HG03064 (cell line): Measurements from ENCODE around the gene LZTR1.
A peak's percentile ranks its signal among the peaks of the same experiment; 100 is the strongest.
"Not testable (repeated sequence)": the region's sequence is repeated elsewhere in the genome, so short reads cannot be mapped to it uniquely, and the experiment has no call there.

Experiments used
- ATAC-seq: cut with Tn5 transposase; IDR thresholded peaks from one replicate; pipeline ENCODE4 v1.9.1; 2021; ENCODE audit warnings: low read depth; ENCODE audit not compliant: unreplicated experiment

The LZTR1 gene

GRCh38 chr22:20981787-20982562 is at the start of gene LZTR1:
Gene LZTR1, plus strand, starts transcription at chr22:20982297. Its CDS starts 75 bp downstream, at chr22:20982372.
- ATAC-seq = peak; percentile 63

DNA sequence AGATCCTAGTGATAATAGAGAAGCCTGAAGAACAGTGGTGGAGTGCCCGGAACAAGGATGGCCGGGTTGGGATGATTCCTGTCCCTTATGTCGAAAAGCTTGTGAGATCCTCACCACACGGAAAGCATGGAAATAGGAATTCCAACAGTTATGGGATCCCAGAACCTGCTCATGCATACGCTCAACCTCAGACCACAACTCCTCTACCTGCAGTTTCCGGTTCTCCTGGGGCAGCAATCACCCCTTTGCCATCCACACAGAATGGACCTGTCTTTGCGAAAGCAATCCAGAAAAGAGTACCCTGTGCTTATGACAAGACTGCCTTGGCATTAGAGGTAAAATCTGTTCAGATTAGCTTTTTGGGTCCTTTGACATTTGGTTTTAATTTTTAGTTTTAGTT is 48.2 kb upstream of the LZTR1 start:
- ATAC-seq = no peak

DNA sequence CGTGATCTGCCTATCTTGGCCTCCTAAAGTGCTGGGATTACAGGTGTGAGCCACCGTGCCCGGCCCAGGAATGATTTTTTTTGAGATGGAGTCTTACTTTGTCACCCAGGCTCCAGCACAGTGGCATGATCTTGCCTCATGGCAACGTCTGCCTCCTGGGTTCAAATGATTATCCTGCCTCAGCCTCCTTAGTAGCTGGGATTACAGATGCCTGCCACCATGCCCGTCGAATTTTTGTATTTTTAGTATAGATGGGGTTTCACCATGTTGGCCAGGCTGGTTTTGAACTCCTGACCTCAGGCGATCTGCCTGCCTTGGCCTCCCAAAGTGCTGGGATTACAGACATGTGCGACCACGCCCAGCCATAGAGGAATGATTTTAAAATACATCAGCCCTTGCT is 47.0 kb upstream of the LZTR1 start:
- ATAC-seq = not testable (repeated sequence)

GRCh38 chr22:20935780-20936539 is 46.1 kb upstream of the LZTR1 start:
- ATAC-seq = not testable (repeated sequence)

- ATAC-seq = no peak
Observed at GRCh38 chr22:20937031-20937793, 44.9 kb upstream of the LZTR1 start.

DNA sequence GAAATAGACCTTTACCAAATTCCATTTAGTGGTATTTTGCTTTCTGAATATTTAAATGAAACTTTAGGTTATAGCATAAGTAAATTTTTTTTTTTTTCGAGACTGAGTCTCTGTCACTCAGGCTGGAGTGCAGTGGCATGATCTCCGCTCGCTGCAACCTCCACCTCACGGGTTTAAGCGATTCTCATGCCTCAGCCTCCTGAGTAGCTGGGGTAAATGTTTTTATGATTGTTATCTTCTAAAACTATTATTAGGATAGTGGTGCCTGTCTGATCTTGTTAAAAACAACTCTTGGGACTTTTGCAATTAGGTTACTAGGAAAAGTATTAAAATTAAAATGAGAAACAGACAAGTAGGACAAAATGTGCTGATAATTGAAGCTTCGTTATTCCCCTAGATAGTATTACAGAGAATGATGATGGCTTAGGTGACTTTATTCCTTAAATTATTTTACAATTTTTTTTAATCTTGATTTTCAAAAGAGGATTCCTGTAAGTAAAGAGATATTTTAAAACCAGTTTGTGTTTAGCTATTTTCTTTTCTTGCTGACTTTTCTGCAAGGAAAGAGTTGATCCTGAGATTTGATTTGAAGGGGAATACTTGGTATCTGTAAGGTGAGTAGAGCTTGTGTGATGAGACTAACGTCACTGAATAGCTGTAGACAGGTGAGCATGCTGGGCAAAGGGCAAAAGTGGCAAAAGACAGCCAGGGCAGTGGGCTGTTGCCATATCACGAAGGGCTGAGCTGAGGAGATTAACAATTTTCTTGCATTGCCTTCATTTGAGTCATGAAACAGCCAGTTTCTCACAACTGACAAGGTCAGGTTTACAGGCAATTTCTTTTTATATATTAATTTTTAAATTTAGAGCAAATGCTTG is 44.1 kb upstream of the LZTR1 start:
- no peak for ATAC-seq

- ATAC-seq = not testable (repeated sequence)
Observed at GRCh38 chr22:20939457-20940185, 42.5 kb upstream of the LZTR1 start.

DNA sequence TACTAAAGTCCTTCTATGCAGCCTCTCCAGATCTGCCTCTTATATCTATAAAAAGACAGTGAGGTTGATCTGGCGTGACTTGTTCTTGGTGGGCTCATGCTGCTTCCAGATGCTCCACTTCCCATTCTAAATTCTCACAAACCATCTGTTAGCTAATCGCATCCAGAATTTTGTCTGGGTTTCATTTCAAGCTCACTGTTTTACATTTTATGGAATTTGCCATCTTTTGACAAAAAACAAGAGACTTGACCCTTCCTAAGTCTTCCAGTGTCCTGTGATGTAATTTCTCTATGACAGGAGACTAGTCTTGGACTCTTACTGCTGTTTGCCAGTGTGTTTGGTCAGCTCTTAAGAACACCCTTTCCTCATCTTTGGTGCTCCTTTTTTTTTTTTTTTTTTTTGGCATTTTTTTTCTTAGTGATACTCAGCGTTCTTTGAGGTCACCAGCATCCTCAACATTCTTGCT is 41.9 kb upstream of the LZTR1 start:
- no peak for ATAC-seq

GRCh38 chr22:20940904-20941385 is 41.2 kb upstream of the LZTR1 start:
- no peak for ATAC-seq

- ATAC-seq = not testable (repeated sequence)
Observed at GRCh38 chr22:20942203-20942902, 39.7 kb upstream of the LZTR1 start.

- no peak for ATAC-seq
Observed at GRCh38 chr22:20943104-20943933, 38.8 kb upstream of the LZTR1 start.

- no peak for ATAC-seq
Observed at GRCh38 chr22:20944042-20944441, 38.1 kb upstream of the LZTR1 start.

GRCh38 chr22:20945578-20945934 is 36.5 kb upstream of the LZTR1 start:
- no peak for ATAC-seq

DNA sequence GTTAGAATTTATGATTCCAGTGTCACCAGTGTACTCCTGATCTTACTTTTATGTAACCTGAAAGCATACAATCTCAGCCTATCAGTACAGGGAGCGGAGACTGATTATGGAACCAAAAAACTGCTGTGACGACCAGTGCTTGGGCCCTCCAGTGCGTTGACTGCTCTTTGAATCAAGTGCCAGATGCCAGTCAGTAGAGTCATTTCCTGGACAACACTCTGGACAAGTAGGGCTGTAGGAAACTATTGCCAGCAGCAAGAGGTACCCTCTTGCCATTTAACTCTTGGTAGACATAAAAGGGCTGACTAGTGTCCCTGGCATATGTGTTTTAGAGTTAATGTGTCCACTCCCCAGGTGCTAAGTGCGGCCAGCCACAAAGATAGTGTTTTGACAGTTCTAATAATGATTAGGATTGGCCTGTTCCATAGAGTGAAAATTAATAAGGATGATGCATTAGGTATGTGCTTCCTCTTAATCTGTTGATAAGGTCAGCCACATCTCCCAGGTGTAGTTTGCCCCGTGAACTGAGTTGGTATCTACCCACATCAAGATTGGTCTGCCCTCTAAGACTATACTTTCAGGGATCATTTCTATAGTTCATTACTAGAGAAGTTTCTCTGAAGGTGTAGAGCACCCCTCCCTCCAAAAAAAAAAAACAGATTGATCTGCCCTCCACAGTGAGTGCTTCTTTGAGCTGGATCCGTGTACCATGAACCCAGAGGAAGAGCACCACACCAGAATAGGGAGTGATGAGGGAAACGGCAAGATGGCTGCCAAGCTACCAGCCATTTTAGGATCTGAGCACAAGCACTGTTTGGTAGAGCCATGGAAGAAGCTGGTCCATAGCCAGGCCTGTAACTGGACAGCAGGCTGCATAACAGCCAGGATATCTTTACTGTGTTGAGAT is 35.8 kb upstream of the LZTR1 start:
- ATAC-seq = no peak

DNA sequence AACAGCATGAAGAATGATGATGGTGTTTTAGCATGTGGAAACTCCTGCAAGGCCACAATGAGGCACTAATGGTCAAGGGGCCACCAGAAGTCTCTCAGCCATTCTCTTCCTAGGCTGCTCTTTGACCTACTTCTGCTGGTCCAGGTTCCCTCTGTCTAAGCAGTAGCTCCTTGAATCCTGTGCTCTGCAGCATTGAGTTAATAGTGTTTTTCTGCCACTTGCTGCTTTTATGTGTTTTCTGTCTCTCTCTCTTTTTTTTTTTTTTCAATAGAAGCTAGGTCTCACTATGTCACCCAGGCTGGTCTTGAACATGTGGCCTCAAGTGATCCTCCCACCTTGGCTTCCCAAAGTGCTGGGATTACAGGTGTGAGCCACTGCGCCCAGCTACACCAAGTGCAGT is 35.1 kb upstream of the LZTR1 start:
- no peak for ATAC-seq

- ATAC-seq = no peak
Observed at GRCh38 chr22:20948450-20948849, 33.6 kb upstream of the LZTR1 start.

- ATAC-seq = no peak
Observed at GRCh38 chr22:20948989-20949388, 33.1 kb upstream of the LZTR1 start.
